Thyroid gland (tissue), 4 donors: ENCODE results near the gene B3GALT4. TPM values are rescaled to one million over a fixed set of nuclear protein-coding genes. Genes with fewer than 3 reads are reported as not detected.
A peak's percentile ranks its signal among the peaks of the same experiment; 100 is the strongest.

Source experiments
- DNase-seq, 2 donors: peaks; one replicate each; pipeline ENCODE4 v3.0.0-alpha.2; 2019
- H3K27ac ChIP-seq, 3 donors: fragments of 200-600 bp; sonication (generic); 1 replicate in 2 of 3; 2 replicates in 1 of 3; pipeline ENCODE4 v1.5.1; 2016 to 2019; ENCODE audit warnings: mild to moderate bottlenecking in 1 of 3, moderate library complexity in 1 of 3
- H3K27me3 ChIP-seq: fragments of 200-600 bp; sonication (generic); one replicate; pipeline ENCODE4 v1.5.1; 2019
- H3K36me3 ChIP-seq, 2 donors: fragments of 200-600 bp; sonication (generic); one replicate each; pipeline ENCODE4 v1.5.1; 2016 to 2019
- H3K4me1 ChIP-seq, 2 donors: fragments of 200-600 bp; sonication (generic); one replicate each; pipeline ENCODE4 v1.5.1; 2017 to 2019
- H3K4me3 ChIP-seq, 3 donors: fragments of 200-600 bp; sonication (generic); replicated peaks in 1 of 3; 1 replicate in 2 of 3; 2 replicates in 1 of 3; pipeline ENCODE4 v1.5.1; 2016; ENCODE audit warnings: mild to moderate bottlenecking in 1 of 3
- H3K9me3 ChIP-seq: fragments of 200-600 bp; sonication (generic); one replicate; pipeline ENCODE4 v1.5.1; 2017
- POLR2A ChIP-seq, 2 donors: fragments of 450-650 bp; IDR thresholded peaks; one replicate each; pipeline ENCODE4 v1.6.1; 2017; ENCODE audit warnings: antibody characterized with exemption in 2 of 2, mild to moderate bottlenecking in 2 of 2, moderate library complexity in 1 of 2
- WGBS, 2 donors: methylation state at CpG; one replicate each; pipeline ENCODE4 v1.1.5; 2017; 5-methylcytosine and 5-hydroxymethylcytosine counted together
- intact Hi-C: fragments of 100-400 bp; cut with DNase I; formaldehyde crosslinking; loops from one replicate; pipeline ENCODE4 v1.15.1; 2023
- total RNA-seq, 4 donors: library from RNA; depleted of rRNA; stranded (reverse); fragments of >200 nt; gene quantifications; one replicate each; pipeline ENCODE4 v1.2.3, GENCODE V29; 2016
- TF ChIP-seq, protein P1 (sequence below), 6 experiments: fragments of 200-600 bp in 3 of 6; fragments of 450-650 bp in 3 of 6; sonication (generic) in 3 of 6; IDR thresholded peaks; one replicate each; pipeline ENCODE4 v1.5.1; 2016 to 2019; ENCODE audit warnings: antibody characterized with exemption in 6 of 6, mild to moderate bottlenecking in 2 of 6, inconsistent platforms in 1 of 6, moderate library complexity in 1 of 6

Gene B3GALT4
- total RNA-seq, 4 donors from 2014 or later, result 10.5 to 19.8 (median 16.4) TPM

DNA sequence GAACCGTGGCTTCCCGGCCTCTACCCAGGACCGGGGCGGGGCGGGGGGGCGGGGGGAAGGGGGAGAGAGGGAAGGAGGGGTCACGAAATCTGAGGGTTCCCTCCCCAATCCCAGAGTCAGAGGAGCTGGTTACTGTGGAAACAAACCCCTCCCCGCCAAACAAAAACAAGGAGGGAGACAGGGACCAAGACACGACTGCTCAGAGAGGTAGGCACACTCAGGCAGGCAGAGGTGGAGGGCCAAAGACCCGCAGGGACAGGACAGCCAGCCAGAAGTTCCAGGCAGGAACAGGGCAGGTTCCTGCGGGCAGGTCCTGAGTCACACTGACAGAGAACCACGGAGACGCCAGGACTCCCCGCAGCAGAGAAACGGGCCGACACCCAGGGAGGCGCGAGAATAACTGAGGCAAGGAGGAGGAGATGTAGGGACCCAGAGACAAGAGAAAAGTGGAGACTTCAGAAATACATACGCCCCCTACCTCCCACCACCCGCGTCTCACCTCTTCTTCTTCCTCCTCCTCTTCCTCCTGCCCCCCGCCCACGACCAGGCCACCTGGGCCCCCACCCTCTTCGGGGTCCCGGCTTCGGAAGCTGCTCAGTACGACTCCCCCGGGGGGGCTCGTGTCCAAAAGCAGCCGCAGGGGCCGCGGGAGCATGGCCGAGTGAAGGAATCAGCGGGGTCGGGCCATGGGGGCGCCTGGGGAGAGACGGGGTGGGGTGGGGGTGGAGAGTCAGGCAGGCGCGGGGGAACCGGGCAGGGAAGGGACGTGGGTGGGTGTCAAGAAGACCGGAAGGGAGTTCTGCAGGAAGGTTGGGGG lies 21.2 kb downstream of the B3GALT4 start:
- no peaks in the 10 kb centered on the region for H3K9me3 ChIP-seq
- peak in 1 of 2 donors; percentile 68 for TF ChIP-seq POLR2A (IDR thresholded peaks at IDR 0.05)
- TF ChIP-seq, protein P1, sequence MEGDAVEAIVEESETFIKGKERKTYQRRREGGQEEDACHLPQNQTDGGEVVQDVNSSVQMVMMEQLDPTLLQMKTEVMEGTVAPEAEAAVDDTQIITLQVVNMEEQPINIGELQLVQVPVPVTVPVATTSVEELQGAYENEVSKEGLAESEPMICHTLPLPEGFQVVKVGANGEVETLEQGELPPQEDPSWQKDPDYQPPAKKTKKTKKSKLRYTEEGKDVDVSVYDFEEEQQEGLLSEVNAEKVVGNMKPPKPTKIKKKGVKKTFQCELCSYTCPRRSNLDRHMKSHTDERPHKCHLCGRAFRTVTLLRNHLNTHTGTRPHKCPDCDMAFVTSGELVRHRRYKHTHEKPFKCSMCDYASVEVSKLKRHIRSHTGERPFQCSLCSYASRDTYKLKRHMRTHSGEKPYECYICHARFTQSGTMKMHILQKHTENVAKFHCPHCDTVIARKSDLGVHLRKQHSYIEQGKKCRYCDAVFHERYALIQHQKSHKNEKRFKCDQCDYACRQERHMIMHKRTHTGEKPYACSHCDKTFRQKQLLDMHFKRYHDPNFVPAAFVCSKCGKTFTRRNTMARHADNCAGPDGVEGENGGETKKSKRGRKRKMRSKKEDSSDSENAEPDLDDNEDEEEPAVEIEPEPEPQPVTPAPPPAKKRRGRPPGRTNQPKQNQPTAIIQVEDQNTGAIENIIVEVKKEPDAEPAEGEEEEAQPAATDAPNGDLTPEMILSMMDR (IDR thresholded peaks at IDR 0.05), result no peak
- peak overlapping the region in 2 of 3 donors; percentile 67 to 94 for H3K4me3 ChIP-seq
- peaks cover 7 to 21% of the 10 kb centered on the region in 2 donors for H3K4me1 ChIP-seq
- DNase-seq, result peak; percentile 76 to 80
- H3K27ac ChIP-seq, result peak overlapping the region; percentile 95 to 97 (median 96)
- intact Hi-C loops, result no loop called here
- H3K27me3 ChIP-seq, result no peaks in the 10 kb centered on the region
- 2 to 3% methylated on average over 32 to 34 of the region's 42 CpGs for WGBS, 2 donors
- peaks cover 6 to 36% of the 10 kb centered on the region in 2 donors for H3K36me3 ChIP-seq

DNA sequence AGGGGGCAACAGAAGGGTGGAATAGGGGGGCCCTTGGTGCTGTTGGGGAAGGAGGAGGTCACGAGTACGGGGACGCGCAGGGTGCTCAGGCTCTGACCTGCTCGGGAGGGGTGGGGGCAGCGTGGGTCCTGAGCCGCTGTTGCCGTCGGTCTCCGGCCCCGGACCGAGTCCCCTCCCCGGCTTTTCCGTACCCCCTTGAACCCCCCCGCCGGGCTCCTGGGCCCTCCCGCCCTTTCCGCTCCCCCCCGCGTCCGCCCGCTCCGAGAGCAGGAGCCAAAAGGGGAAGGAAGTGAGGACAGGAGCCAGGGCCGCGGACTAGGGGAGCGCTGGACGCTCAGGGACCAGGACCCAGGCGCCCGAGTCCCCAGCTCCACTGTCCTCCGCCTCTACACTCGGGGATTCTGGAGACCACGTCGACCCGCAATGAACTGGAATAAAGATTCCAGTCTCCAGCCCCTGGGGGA lies 21.9 kb downstream of the B3GALT4 start, which contains the start of gene RGL2:
RGL2 (minus strand) TSS at position 170 of the 464 bp plus-strand sequence. CDS start 332 bp downstream, outside the sequence.
- intact Hi-C loops, result no loop called here
- Histone ChIP-seq H3K36me3 (peaks cover 6 to 33% of the 10 kb centered on the region in 2 donors), H3K27ac (peak within 1 kb of the TSS; percentile 95 to 97 (median 96)), H3K9me3 (no peaks in the 10 kb centered on the region), H3K4me3 (peak within 1 kb of the TSS; percentile 4 to 94 (median 67)), H3K27me3 (no peaks in the 10 kb centered on the region), H3K4me1 (peaks cover 7 to 21% of the 10 kb centered on the region in 2 donors)
- WGBS, 2 donors, result 0 to 1% methylated on average over 24 to 32 of the region's 34 CpGs
- TF ChIP-seq, protein P1 (IDR thresholded peaks at IDR 0.05), result no peak
- TF ChIP-seq POLR2A (IDR thresholded peaks at IDR 0.05), result no peak
- DNase-seq, result peak; percentile 84 to 85

DNA sequence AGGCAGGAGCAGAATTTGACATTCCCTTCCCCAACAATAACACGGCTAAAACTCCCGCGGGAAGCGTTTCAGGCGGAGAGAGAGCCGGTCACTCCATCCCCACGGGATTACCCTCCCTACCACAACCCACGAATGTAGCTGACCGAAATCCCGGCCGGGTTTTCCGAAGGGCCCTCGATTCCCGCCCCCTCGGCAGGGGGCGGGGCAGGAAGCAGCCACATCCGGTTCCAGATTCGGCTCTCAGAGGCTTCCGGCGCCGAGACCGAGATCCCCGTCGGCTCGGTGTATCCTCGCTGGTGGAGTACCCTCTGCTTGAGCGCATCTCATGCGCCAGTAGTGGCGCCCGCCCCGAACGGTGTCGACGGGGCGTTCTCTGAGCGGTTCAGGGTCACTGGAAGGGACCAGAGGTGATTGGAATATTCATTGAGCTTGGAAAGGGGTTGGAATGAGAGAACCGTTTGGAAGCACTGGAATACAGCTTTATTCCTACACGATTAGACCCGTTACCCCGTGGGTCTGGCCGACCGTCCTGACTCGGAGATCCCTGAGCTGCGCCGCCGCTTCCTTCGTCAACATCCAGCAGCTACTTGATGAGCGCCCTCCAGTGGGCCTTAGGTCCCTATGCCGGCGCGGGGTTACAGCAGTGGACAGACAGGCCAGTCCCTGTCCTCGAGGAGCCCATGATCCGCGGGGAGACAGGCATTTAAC lies 22.5 kb downstream of the B3GALT4 start:
- intact Hi-C loops, result no loop called here
- H3K4me3 ChIP-seq, result peak overlapping the region; percentile 4 to 94 (median 67)
- H3K9me3 ChIP-seq, result no peaks in the 10 kb centered on the region
- peak; percentile 92 for DNase-seq
- TF ChIP-seq, protein P1 (IDR thresholded peaks at IDR 0.05), result peak; percentile 34 to 70 (median 60)
- TF ChIP-seq POLR2A (IDR thresholded peaks at IDR 0.05), result peak; percentile 17 to 83
- H3K4me1 ChIP-seq, result peaks cover 7 to 21% of the 10 kb centered on the region in 2 donors
- peaks cover 7 to 35% of the 10 kb centered on the region in 2 donors for H3K36me3 ChIP-seq
- H3K27ac ChIP-seq, result peak overlapping the region; percentile 95 to 97 (median 96)
- 0% methylated on average over 28 to 40 of the region's 54 CpGs for WGBS, 2 donors
- H3K27me3 ChIP-seq, result no peaks in the 10 kb centered on the region

DNA sequence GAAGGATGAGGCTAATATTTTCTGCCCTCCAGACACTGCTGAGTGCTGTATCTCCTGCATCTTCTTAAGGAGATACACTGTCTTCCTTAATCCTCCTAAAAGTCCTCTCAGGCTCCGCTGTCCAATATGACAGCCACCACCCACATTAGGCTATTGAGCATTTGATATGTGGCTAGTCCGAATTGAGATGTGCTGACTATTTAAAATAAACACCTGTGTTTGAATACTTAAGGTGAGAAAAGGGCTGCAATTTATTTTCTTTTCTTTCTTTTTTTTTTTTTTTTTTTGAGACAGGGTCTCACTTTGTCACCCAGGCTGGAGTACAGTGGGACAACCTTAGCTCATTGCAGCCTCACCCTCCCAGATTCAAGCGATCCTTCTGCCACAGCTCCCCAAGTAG lies 25.0 kb downstream of the B3GALT4 start:
- 82 to 95% methylated on average over 3 of the region's 3 CpGs for WGBS, 2 donors

More for the DNA sequence above, 25.0 kb downstream of the B3GALT4 start:
- no peak overlapping the region for H3K4me3 ChIP-seq
- H3K36me3 ChIP-seq, result peaks cover 8 to 26% of the 10 kb centered on the region in 2 donors
- no peak overlapping the region for H3K27ac ChIP-seq
- H3K4me1 ChIP-seq, result peaks cover 7 to 21% of the 10 kb centered on the region in 2 donors
- no peaks in the 10 kb centered on the region for H3K9me3 ChIP-seq
- TF ChIP-seq, protein P1 (IDR thresholded peaks at IDR 0.05), result no peak
- no peak for TF ChIP-seq POLR2A (IDR thresholded peaks at IDR 0.05)
- intact Hi-C loops, result no loop called here
- no peaks in the 10 kb centered on the region for H3K27me3 ChIP-seq
- DNase-seq, result no peak
